HG03442 (cell line): ENCODE results near the gene SLC10A6.
"Not testable (repeated sequence)": the region's sequence is repeated elsewhere in the genome, so short reads cannot be mapped to it uniquely, and the experiment has no call there.

Source experiments
- ATAC-seq: cut with Tn5 transposase; IDR thresholded peaks from one replicate; pipeline ENCODE4 v1.9.1; 2021; ENCODE audit warnings: mild to moderate bottlenecking, moderate library complexity; ENCODE audit not compliant: unreplicated experiment

Gene SLC10A6, protein sequence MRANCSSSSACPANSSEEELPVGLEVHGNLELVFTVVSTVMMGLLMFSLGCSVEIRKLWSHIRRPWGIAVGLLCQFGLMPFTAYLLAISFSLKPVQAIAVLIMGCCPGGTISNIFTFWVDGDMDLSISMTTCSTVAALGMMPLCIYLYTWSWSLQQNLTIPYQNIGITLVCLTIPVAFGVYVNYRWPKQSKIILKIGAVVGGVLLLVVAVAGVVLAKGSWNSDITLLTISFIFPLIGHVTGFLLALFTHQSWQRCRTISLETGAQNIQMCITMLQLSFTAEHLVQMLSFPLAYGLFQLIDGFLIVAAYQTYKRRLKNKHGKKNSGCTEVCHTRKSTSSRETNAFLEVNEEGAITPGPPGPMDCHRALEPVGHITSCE

DNA sequence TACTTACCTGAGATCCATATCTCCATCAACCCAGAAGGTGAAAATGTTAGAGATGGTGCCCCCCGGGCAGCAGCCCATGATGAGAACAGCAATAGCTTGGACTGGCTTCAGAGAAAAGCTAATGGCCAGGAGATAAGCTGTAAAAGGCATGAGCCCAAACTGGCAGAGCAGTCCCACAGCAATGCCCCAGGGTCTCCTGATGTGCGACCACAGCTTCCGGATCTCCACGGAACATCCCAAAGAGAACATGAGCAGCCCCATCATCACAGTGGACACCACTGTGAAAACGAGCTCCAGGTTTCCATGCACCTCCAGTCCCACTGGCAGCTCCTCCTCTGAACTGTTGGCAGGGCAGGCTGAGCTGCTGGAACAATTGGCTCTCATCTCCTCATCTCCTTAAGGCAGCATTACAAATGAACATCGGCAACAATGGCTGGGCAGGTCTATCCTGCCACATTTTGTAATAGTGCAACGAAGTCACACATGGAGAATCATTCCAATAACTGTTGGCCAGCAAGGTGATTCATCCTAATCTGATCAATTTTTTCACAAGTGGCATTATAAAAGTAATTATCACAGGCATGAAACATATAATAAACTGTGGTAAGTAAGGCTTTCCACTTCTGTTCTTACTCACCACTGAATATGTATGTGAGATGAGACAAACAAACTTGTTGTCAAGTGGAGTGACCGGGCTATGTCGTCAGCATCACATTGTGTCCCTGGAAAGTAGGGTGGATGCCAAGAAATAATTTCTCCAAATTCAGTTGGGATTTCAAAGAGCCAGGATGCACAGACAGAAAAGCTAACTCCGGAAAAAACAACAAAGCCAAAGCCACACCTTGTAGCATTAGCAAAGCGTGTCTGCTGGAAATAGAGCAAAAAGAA, at the start of gene SLC10A6:
SLC10A6 (minus strand) TSS at position 653 of the 888 bp plus-strand sequence; CDS start at position 384, 269 bp downstream.
- no peak for ATAC-seq

DNA sequence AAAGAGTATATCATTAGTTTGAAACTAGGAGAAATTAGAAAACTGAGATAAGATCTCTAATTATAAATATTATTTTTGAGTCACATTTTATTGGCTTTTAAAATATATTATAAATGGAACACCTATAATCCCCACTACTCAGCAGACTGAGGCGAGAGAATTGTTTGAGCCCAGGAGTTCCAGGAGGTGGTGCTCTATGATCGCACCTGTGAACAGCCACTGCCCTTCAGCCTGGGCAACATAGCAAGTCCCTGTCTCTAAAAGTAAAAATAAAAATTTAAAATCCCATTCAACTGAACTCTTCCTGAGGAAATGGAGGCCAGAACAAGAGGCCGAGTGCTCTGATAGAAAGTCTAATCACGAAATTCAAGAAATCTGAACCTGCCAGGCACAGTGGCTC, 49.4 kb upstream of the SLC10A6 start:
- no peak for ATAC-seq

DNA sequence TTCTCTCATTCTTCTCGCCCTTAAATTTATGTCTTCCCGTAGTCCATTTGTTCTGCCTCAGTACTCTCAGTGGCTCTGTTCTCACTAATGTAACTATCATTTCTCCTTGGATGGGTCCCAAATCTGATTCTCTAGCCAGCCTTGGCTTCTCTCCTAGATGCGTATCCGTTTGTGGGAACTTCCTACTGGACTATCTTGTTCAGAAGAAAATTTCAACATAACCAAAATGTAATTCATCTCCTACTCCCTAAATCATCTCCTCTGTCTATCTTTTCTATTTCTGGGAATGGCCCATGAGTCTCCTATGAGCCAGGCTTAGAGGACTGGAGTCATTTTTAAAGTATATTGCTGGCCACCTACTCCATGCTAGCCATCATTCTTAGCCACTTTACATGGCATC, 47.4 kb upstream of the SLC10A6 start:
- no peak for ATAC-seq

DNA sequence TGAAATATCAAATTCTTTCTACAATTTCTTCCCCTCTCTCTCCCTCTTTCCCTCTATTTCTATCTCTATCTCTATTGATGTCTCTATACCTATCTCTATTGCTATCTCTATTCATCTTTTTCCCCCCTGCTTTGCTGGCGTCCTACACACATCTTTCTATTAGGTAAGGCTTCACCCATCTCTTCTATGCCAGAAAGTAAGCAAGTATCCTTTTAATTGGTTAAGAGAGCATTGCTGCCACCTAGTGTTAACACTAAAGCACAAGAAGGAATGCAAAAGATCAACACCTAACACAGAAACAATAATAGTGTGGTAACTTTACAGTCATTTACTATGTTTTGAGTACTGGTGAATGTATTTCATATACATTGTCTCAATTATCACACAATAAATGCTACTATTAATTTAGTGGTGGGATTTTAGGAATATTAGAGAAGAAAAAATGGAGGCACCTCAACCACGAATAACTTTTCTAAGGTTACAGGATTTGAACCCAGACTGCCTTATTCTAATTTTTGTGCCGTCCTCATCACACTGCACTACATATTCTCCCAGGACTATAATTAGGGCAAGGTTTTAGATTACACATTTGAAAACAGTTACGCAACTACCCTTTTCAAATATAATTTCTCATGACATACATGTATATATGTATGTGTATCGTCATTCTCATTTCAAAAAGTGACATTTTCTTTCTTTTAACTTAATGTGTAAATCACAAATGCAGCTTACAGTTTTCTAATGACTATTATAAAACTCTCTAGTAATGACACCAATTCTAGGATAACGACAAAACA, 46.7 kb upstream of the SLC10A6 start:
- ATAC-seq, result peak; percentile 54

DNA sequence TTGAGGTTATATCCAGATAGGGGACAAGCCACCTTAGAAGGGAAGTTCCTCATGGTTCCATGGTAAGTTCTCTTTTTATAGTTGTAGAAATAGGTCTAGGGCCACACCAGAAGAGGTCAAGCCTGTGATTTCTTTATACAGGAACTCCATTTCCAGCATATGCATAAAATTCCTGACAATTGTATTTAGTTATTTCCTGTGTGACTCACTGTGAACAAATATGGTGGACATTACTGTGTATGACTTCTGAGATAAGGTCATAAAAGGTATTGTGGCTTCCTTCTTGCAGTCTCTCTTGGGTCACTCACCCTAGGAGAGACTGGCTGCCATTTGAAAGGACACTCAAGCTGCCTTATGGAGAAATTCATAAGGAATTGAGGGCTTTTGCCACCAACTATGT, 45.3 kb upstream of the SLC10A6 start:
- no peak for ATAC-seq

DNA sequence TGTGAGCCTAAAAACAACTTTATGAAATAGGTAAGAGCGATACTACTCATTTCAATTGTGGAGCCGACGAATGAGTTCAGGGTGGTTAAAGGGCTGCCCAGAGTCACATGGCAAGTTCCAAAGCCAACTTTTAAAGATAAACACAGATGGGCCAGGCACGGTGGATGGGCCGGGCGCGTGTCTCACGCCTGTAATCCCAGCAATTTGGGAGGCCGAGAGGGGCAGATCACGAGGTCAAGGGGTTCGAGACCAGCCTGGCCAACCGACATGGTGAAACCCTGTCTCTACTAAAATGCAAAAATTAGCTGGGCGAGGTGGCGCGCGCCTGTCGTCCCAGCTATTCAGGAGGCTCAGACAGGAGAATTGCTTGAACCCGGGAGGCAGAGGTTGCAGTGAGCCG, 44.0 kb upstream of the SLC10A6 start:
- no peak for ATAC-seq

DNA sequence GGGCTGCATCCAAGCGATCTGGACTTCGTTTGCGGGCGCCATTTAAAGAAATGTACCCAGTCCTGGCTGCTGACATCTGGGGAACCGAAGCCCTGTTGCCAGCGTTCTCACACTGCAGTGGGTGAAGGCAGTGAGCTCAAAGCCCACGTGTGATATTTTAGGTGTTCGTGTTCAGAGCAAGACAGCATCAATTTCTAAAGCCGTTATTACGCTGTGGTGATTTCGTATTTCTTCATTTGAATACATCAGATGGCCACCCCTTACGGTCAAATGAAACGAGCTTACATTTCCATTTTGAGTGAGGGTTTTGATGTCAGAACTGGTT, 43.4 kb upstream of the SLC10A6 start:
- ATAC-seq, result no peak

DNA sequence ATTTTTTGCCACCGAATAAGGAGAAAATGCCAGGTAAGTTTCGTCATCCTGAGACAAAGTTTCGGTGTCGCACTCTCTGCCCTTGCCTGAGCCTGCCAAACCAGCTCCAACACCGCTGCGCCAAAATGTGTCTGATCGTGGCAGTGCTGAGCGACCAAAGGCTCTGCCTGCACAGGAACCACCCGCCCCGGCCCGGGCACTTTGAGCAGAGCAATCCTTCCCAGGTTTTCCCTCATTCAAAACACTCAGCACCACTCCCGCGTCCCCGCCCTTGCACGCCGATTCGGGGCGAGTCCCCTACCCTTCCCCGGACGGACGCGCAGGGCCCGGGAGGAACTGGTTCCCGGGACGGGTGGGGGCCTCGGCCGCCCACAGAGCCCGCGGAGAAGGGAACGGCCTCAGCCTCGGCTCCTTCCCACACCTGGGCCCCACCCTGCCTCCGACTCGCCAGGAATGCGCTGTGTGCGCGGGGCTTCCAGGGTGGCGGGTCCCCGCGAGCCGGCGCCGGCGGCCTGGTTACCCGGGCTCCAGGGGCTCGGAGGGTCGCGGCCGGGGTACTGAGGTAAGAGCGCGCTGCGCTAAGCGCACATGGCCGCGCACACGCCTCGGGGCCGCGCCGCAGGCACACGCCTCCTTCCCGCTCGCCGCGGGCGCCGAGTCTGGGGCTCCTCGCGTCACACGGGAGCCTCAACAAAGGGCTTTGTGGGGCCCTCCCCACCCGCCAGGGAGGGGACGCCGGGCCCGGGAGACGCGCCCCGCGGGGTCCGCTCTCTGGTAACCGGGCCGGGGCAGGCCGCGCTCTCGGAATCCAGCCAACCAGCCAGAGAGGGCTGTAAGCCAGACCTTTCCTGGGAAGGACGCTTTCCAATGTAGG, 42.8 kb upstream of the SLC10A6 start, which contains the start of gene C4orf36:
C4orf36 (minus strand) TSS at position 661 of the 874 bp plus-strand sequence. CDS start 902 bp downstream, outside the sequence.
- ATAC-seq, result peak; percentile 55

DNA sequence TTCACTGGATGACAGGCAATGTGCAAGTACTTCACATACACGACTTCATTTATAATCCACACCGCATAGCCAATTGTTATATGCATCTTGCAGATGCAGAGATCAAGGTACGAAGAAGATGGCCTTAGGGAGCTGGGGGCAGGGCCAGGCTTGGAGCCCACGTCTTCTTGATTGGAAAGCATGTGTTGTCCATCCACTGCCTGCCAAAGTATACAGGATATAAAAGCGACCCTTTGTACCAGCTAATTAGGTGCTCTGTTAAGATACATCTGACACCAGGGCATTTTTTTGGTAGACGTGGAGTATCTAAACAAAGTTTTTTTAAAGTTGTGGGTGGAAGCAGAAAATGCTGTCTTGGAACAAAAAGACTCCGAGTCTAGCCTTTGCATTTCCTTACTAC, 41.6 kb upstream of the SLC10A6 start:
- ATAC-seq, result no peak

DNA sequence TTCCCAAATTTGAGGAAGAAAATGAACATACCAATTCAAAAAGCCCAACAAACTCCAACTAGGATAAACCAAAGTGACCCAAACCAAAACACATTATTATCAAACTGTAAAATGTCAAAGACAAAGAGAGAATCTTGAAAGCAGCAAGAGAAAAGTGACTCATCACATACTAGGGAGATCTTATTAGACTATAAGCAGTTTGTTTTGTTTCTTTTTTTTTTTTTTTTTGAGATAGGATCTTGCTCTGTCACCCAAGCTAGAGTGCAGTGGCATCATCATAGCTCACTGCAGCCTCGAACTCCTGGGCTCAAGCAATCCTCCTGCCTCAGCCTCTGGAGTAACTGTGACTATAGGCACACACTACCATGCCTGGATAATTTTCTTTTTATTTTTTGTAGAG, 30.5 kb upstream of the SLC10A6 start:
- no peak for ATAC-seq

DNA sequence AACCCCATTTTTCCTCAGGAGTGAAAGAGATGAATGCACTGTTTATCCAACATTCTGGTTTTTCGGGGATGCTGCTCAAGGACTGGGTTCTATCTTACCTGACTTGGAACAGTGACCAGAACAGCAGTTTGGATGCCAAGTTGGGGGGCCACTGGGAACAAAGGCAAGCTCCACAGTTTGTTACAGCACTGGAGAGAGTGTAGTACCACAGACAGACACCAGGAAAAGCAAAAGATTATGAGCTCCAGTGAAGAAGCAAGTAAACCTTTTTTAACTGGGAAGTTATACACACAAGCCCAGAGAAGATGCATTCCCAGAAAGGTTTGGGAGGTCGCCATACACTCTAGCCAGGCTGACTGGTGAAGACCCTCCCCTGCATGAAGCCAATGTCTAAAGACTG, 29.5 kb upstream of the SLC10A6 start:
- no peak for ATAC-seq

DNA sequence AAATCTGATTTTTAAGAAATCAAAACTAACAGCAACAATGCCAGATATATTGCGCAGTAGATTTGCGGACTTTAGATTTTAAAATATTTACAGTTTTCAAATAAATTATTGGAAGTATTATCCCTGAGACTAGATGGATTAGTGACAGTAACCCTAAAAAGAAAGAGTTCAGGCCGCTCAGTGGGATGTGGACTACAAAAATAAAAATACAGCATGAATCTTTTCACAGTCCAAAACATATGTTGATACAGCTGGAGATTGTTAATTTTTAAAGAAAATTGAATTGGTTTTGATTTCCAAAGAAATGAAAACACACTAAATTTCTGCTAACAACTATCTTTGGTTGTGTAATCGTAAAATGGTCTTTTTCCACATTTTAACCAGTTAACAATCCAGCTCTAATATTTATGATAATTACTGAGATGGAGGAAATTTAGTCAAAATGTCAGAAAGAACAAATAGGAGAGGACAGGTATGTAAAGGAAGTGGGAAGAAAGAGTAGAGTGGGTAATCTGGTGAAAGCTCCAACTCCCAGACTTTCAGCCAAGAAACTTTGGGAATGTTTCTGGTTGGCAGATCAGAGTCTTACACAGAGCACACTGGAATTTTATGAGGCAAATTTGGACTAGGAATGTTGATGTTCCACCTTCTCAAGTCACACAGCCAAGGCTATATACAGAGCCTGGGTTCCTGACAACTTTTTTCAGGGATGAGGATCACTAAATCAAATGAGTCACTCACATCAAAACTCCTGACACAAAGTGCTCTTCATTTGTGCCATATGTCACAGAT, 27.9 kb upstream of the SLC10A6 start:
- no peak for ATAC-seq

DNA sequence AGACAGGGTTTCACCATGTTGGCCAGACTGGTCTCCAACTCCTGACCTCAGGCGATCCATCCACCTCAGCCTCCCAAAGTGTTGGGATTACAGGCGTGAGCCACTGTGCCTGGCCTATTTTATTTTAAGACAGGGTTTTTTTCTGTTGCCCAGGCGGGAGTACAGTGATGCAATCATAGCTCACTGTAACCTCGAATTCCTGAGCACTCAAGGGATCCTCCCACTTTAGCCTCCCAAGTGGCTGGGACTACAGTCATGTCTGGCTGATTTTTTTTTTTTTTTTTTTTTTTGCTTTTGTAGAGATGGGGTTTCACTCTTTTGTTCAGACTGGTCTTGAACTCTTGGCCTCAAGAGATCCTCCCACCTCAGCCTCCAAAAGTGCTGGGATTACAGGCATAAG, 26.3 kb upstream of the SLC10A6 start:
- ATAC-seq, result not testable (repeated sequence)

DNA sequence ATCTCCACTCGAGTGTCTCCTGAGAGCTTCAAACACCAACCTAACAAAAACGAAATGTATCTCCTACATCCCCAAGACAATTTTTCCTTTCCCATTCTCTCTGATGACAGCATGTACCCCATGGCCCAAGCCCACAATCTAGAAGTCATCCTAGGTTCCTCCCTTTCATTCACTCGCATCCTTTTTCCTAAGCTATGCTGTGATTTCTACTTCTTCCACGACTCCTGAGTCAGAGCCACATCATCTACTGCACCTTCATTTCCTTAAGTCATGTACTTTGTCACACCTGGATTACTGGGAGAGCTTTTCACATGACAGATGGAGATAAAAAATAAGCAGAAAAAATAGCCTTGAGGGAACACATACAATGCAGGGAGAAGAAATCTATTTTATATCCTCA, 23.0 kb upstream of the SLC10A6 start:
- no peak for ATAC-seq

DNA sequence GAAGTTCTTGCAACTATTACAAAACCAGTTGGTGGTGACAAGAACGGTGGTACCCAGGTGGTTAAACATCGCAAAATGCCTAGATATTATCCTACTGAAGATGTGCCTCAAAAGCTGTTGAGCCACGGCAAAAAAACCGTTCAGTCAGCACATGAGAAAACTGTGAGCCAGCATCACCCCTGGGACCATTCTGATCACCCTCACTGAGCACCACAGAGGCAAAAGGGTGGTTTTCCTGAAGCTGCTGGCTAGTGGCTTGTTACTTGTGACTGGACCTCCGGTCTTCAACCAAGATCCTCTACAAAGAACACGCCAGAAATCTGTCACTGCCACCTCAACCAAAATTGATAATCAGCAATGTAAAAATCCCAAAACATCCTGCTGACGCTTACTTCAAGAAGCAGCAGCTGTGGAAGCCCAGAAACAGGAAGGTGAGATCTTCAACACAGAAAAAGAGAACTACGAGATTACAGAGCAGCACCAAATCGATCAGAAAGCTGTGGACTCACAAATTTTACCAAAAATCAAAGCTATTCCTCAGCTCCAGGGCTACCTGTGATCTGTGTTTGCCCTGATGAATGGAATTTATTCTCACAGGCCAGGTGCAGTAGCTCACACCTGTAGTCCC, 21.4 kb upstream of the SLC10A6 start:
- no peak for ATAC-seq

DNA sequence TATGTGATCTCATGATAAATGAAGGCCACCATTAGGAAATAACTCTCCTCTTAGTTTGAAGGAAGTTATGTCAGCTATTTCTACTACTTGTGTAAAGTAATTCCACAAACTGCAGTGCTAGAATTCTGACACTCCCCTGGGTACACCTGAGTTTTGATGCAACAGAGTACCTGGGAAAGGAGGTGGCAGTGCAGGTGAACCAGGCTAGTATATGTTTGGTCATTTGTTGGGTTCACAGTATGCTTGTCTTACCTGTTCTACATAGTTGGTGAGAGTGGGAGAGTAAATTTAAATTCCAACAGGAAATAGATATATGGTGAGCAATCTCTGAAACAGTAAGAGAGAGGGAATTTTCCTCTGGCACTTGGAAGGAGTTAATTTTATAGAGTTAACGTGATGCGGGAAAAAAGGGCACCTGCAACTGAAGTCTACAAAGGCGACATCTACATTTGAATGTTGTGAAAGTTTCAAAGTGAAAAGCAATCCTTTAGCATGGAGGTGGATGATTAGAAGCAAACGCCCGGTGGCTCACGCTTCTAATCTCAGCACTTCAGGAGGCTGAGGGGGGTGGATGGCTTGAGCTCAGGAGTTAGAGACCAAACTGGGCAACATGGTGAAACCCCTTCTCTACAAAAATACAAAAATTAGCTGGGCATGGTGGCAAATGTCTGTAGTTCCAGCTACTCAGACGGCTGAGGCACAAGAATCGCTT, 8.3 kb upstream of the SLC10A6 start:
- no peak for ATAC-seq

DNA sequence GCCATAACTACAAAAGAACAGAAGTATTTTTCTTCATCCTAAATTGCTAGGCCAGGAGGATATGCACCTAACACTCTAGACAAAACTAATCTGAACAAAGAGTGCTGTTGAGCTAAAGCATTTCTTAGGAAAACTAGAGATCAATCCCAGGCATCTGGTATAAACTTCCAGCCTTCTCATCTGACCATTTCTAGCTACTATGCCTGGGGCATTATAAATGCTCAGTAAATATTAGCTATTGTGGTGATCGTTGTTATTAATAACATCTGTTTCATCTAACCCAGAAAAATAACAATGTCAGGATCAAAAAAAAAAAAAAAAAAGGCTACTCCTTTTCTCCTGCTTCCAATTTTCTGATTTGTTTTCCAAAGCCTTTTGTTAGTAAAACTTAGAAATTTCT, 7.7 kb upstream of the SLC10A6 start:
- ATAC-seq, result no peak

DNA sequence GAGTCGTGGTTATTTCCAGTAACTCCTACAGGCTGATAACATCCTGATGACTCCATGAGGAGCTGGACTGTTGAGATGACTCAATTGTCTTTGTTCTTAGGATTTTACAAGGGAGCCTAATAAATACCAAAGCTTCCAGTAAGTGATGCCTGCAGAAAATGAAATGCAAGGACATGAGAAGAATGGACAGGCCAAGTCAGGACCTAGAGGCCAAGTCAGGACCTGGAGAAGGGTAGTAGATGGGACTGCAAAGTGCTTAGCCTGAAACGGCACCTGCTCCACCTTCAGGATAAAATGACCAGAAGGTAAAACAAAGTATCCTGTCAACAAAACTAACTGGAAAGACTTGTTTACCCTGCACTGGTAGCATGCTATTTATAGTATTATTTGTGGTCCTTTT, 6.4 kb upstream of the SLC10A6 start:
- no peak for ATAC-seq
